Fibroblast of lung (primary cell): ENCODE data around the gene TRIM71. TPM values are rescaled to one million over a fixed set of nuclear protein-coding genes. Genes with fewer than 3 reads are reported as not detected.

Experiments
- DNase-seq, 2 donors: peaks; one replicate each; pipeline versions ENCODE4 v3.0.0 to v3.0.0-alpha.2; 2010; ENCODE audit warnings: low read depth in 2 of 2
- H2AFZ ChIP-seq: 2 replicates; pipeline ENCODE4 v1.5.1; 2012; ENCODE audit warnings: low read length, control low read depth, inconsistent platforms
- H3K27ac ChIP-seq: 2 replicates; pipeline ENCODE4 v1.5.1; 2011; ENCODE audit warnings: low read length, control low read depth; ENCODE audit not compliant: insufficient read depth
- H3K27me3 ChIP-seq: 2 replicates; pipeline ENCODE4 v1.5.1; 2011; ENCODE audit warnings: mild to moderate bottlenecking, low read length; ENCODE audit not compliant: control insufficient read depth, insufficient read depth
- H3K36me3 ChIP-seq: 2 replicates; pipeline ENCODE4 v1.5.1; 2011; ENCODE audit warnings: low read length; ENCODE audit not compliant: control insufficient read depth, insufficient read depth
- H3K4me1 ChIP-seq: 2 replicates; pipeline ENCODE4 v1.5.1; 2011; ENCODE audit warnings: low read length; ENCODE audit not compliant: control insufficient read depth, insufficient read depth; ENCODE audit errors: extremely low read depth
- H3K4me2 ChIP-seq: 2 replicates; pipeline ENCODE4 v1.5.1; 2011; ENCODE audit warnings: low read length, control low read depth; ENCODE audit not compliant: insufficient read depth; ENCODE audit errors: extremely low read depth
- H3K4me3 ChIP-seq, 4 experiments: fragments of 200-600 bp in 1 of 4; sonication (generic) in 1 of 4; replicated peaks in 1 of 4; 2 replicates each; pipeline ENCODE4 v1.5.1; 2011 to 2016; ENCODE audit warnings: low read length in 4 of 4, low read depth in 3 of 4, mild to moderate bottlenecking in 3 of 4, control low read depth in 2 of 4, inconsistent platforms in 1 of 4, mixed read lengths in 1 of 4; ENCODE audit not compliant: insufficient read depth in 1 of 4; ENCODE audit errors: control extremely low read depth in 1 of 4
- H3K79me2 ChIP-seq: 2 replicates; pipeline ENCODE4 v1.5.1; 2012; ENCODE audit warnings: mild to moderate bottlenecking, low read length, inconsistent platforms; ENCODE audit not compliant: control insufficient read depth, insufficient read depth
- H3K9ac ChIP-seq: 2 replicates; pipeline ENCODE4 v1.5.1; 2011; ENCODE audit warnings: mild to moderate bottlenecking, low read length, control low read depth; ENCODE audit not compliant: insufficient read depth
- H3K9me3 ChIP-seq: 2 replicates; pipeline ENCODE4 v1.5.1; 2012; ENCODE audit warnings: low read depth, low read length; ENCODE audit not compliant: control insufficient read depth, insufficient read depth
- H4K20me1 ChIP-seq: 2 replicates; pipeline ENCODE4 v1.5.1; 2011; ENCODE audit warnings: low read length; ENCODE audit not compliant: control insufficient read depth, insufficient read depth; ENCODE audit errors: extremely low read depth
- CTCF ChIP-seq, 2 donors: IDR thresholded peaks in 1 of 2; conservative IDR thresholded peaks in 1 of 2; 1 replicate in 1 of 2; 2 replicates in 1 of 2; pipeline ENCODE4 v1.5.1; 2011 to 2012; ENCODE audit warnings: low read length in 2 of 2, control low read depth in 1 of 2, inconsistent platforms in 1 of 2, low read depth in 1 of 2, mild to moderate bottlenecking in 1 of 2
- EZH2 ChIP-seq: IDR thresholded peaks from 2 replicates; pipeline ENCODE4 v1.5.1; 2012; ENCODE audit warnings: low read length, control low read depth, mild to moderate bottlenecking; ENCODE audit errors: missing control alignments
- polyA plus RNA-seq, 2 donors: library from polyadenylated mRNA; depleted of rRNA in 1 of 2; stranded (reverse) in 1 of 2; unstranded in 1 of 2; fragments of >200 nt; gene quantifications; 2 replicates each; pipeline ENCODE4 v1.2.1, GENCODE V29; 2011 to 2012; ENCODE audit warnings: missing spikeins in 1 of 2
- total RNA-seq: library from RNA; depleted of rRNA; stranded (reverse); fragments of >200 nt; gene quantifications from 2 replicates; pipeline ENCODE4 v1.2.1, GENCODE V29; 2014

The TRIM71 gene
- total and polyA plus RNA-seq, 2 donors (not counting 1 experiment from before 2014, with no cell fraction given), result under 0.01 to 0.02 TPM

- no peaks in the 10 kb centered on the region for H4K20me1 ChIP-seq
- no peak overlapping the region for H3K27ac ChIP-seq
- no peaks in the 10 kb centered on the region for H3K9me3 ChIP-seq
- no peaks in the 10 kb centered on the region for H3K36me3 ChIP-seq
- H3K27me3 ChIP-seq, result peaks cover 8% of the 10 kb centered on the region
- no peak overlapping the region for H3K4me2 ChIP-seq
- H3K79me2 ChIP-seq, result no peaks in the 10 kb centered on the region
- no peak overlapping the region for H3K4me3 ChIP-seq
- DNase-seq, result no peak
- no peak for TF ChIP-seq EZH2
- no peak for TF ChIP-seq CTCF (conservative IDR thresholded peaks at IDR 0.05 in 1 of 2, IDR thresholded peaks at IDR 0.05 in 1 of 2; ENCODE audit: low read depth in 1 of 2, low read length in 2 of 2)
- no peaks in the 10 kb centered on the region for H3K4me1 ChIP-seq
- H2AFZ ChIP-seq, result no peak overlapping the region
- H3K9ac ChIP-seq, result no peak overlapping the region
Measured at GRCh38 chr3:32832193-32832592, 14.4 kb downstream of the TRIM71 start.

- no peak for DNase-seq
- H3K9ac ChIP-seq, result no peak overlapping the region
- H3K9me3 ChIP-seq, result no peaks in the 10 kb centered on the region
- no peaks in the 10 kb centered on the region for H3K36me3 ChIP-seq
- TF ChIP-seq CTCF (conservative IDR thresholded peaks at IDR 0.05 in 1 of 2, IDR thresholded peaks at IDR 0.05 in 1 of 2; ENCODE audit: low read depth in 1 of 2, low read length in 2 of 2) (no peak), EZH2 (no peak)
- H3K27me3 ChIP-seq, result peaks cover 8% of the 10 kb centered on the region
- H2AFZ ChIP-seq, result no peak overlapping the region
- H3K4me2 ChIP-seq, result no peak overlapping the region
- H3K79me2 ChIP-seq, result no peaks in the 10 kb centered on the region
- no peak overlapping the region for H3K27ac ChIP-seq
- H3K4me3 ChIP-seq, result no peak overlapping the region
- no peaks in the 10 kb centered on the region for H3K4me1 ChIP-seq
- no peaks in the 10 kb centered on the region for H4K20me1 ChIP-seq
Measured at GRCh38 chr3:32835049-32835371, 17.2 kb downstream of the TRIM71 start.

GRCh38 chr3:32835961-32836360 is 18.2 kb downstream of the TRIM71 start:
- H3K79me2 ChIP-seq, result no peaks in the 10 kb centered on the region
- no peak for DNase-seq
- no peaks in the 10 kb centered on the region for H3K4me1 ChIP-seq
- TF ChIP-seq CTCF (conservative IDR thresholded peaks at IDR 0.05 in 1 of 2, IDR thresholded peaks at IDR 0.05 in 1 of 2; ENCODE audit: low read depth in 1 of 2, low read length in 2 of 2) (no peak), EZH2 (no peak)
- H3K9me3 ChIP-seq, result no peaks in the 10 kb centered on the region
- no peak overlapping the region for H3K4me3 ChIP-seq
- no peak overlapping the region for H3K27ac ChIP-seq
- H4K20me1 ChIP-seq, result no peaks in the 10 kb centered on the region
- no peak overlapping the region for H3K9ac ChIP-seq
- H3K4me2 ChIP-seq, result no peak overlapping the region
- H2AFZ ChIP-seq, result no peak overlapping the region
- H3K36me3 ChIP-seq, result no peaks in the 10 kb centered on the region
- peaks cover 12% of the 10 kb centered on the region for H3K27me3 ChIP-seq
